MM.1S (cell line): ENCODE data around the gene PCGF3.

Experiments used
- DNase-seq: peaks from one replicate; pipeline ENCODE4 v3.0.0-alpha.2; 2015
- H2AFZ ChIP-seq: fragments of 300-600 bp; sonication (generic); 2 replicates; pipeline ENCODE4 v1.6.0; 2016; ENCODE audit warnings: antibody characterized with exemption, low read length
- H3F3A ChIP-seq: fragments of 300-600 bp; sonication (generic); 2 replicates; pipeline ENCODE4 v1.6.1; 2016; ENCODE audit warnings: mild to moderate bottlenecking, antibody characterized with exemption, low read length, moderate library complexity, mixed read lengths; ENCODE audit not compliant: insufficient read depth
- H3K27ac ChIP-seq: fragments of 300-600 bp; sonication (generic); 2 replicates; pipeline ENCODE4 v1.5.1; 2016; ENCODE audit warnings: mild to moderate bottlenecking, low read length
- H3K27me3 ChIP-seq: fragments of 300-600 bp; sonication (generic); replicated peaks from 2 replicates; pipeline ENCODE4 v1.6.0; 2016; ENCODE audit warnings: low read length; ENCODE audit not compliant: insufficient read depth
- H3K36me3 ChIP-seq: fragments of 300-600 bp; sonication (generic); replicated peaks from 2 replicates; pipeline ENCODE4 v1.6.1; 2016; ENCODE audit warnings: mild to moderate bottlenecking, low read length, mixed read lengths; ENCODE audit not compliant: insufficient read depth
- H3K4me1 ChIP-seq: fragments of 300-600 bp; sonication (generic); 2 replicates; pipeline ENCODE4 v1.6.1; 2016; ENCODE audit warnings: low read length, mixed read lengths
- H3K4me2 ChIP-seq: fragments of 300-600 bp; sonication (generic); 2 replicates; pipeline ENCODE4 v1.6.0; 2016; ENCODE audit warnings: low read depth, low read length
- H3K4me3 ChIP-seq: fragments of 300-600 bp; sonication (generic); 2 replicates; pipeline ENCODE4 v1.5.1; 2016; ENCODE audit warnings: low read length, mixed read lengths
- H3K79me2 ChIP-seq: fragments of 300-600 bp; sonication (generic); 2 replicates; pipeline ENCODE4 v1.6.1; 2016; ENCODE audit warnings: mixed run types, low read length, mixed read lengths
- H3K9ac ChIP-seq: fragments of 300-600 bp; sonication (generic); 2 replicates; pipeline ENCODE4 v1.6.1; 2016; ENCODE audit warnings: low read length, mixed read lengths
- H3K9me2 ChIP-seq: fragments of 300-600 bp; sonication (generic); replicated peaks from 2 replicates; pipeline ENCODE4 v1.6.1; 2016; ENCODE audit warnings: mild to moderate bottlenecking, low read length, mixed read lengths; ENCODE audit not compliant: insufficient read depth
- H3K9me3 ChIP-seq: fragments of 300-600 bp; sonication (generic); replicated peaks from 2 replicates; pipeline ENCODE4 v1.6.1; 2016; ENCODE audit warnings: mild to moderate bottlenecking, low read length, mixed read lengths; ENCODE audit not compliant: insufficient read depth
- H4K20me1 ChIP-seq: fragments of 300-600 bp; sonication (generic); 2 replicates; pipeline ENCODE4 v1.6.1; 2016; ENCODE audit warnings: mild to moderate bottlenecking, low read length, moderate library complexity, mixed read lengths; ENCODE audit not compliant: insufficient read depth
- EZH2 ChIP-seq: fragments of 300-600 bp; sonication (generic); optimal IDR thresholded peaks from 2 replicates; pipeline ENCODE3; 2017; ENCODE audit warnings: low read depth, mild to moderate bottlenecking, antibody characterized with exemption, low read length, mixed read lengths
- EZH2phosphoT487 ChIP-seq: fragments of 300-600 bp; sonication (generic); IDR thresholded peaks from 2 replicates; pipeline ENCODE4 v1.6.1; 2018; ENCODE audit warnings: antibody characterized with exemption, low read length
- TF ChIP-seq, protein P1 (sequence below): fragments of 300-600 bp; sonication (generic); IDR thresholded peaks from 2 replicates; pipeline ENCODE4 v1.5.1; 2016; ENCODE audit warnings: antibody characterized with exemption, low read length, mixed read lengths

Gene PCGF3

GRCh38 chr4:663046-663437, 42.6 kb upstream of the PCGF3 start:
- no peak overlapping the region for H3K4me3 ChIP-seq
- H3K79me2 ChIP-seq: no peaks in the 10 kb centered on the region
- H3K9me3 ChIP-seq: no peaks in the 10 kb centered on the region
- no peak overlapping the region for H3K27ac ChIP-seq
- no peaks in the 10 kb centered on the region for H4K20me1 ChIP-seq
- H3K4me1 ChIP-seq: no peaks in the 10 kb centered on the region
- no peak overlapping the region for H3K4me2 ChIP-seq
- no peak overlapping the region for H3K9ac ChIP-seq
- TF ChIP-seq EZH2 (no peak), EZH2phosphoT487 (no peak)
- TF ChIP-seq, protein P1, sequence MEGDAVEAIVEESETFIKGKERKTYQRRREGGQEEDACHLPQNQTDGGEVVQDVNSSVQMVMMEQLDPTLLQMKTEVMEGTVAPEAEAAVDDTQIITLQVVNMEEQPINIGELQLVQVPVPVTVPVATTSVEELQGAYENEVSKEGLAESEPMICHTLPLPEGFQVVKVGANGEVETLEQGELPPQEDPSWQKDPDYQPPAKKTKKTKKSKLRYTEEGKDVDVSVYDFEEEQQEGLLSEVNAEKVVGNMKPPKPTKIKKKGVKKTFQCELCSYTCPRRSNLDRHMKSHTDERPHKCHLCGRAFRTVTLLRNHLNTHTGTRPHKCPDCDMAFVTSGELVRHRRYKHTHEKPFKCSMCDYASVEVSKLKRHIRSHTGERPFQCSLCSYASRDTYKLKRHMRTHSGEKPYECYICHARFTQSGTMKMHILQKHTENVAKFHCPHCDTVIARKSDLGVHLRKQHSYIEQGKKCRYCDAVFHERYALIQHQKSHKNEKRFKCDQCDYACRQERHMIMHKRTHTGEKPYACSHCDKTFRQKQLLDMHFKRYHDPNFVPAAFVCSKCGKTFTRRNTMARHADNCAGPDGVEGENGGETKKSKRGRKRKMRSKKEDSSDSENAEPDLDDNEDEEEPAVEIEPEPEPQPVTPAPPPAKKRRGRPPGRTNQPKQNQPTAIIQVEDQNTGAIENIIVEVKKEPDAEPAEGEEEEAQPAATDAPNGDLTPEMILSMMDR: no peak
- no peak overlapping the region for H2AFZ ChIP-seq
- H3K9me2 ChIP-seq: no peaks in the 10 kb centered on the region
- H3K36me3 ChIP-seq: no peaks in the 10 kb centered on the region
- no peaks in the 10 kb centered on the region for H3F3A ChIP-seq
- no peaks in the 10 kb centered on the region for H3K27me3 ChIP-seq
- no peak for DNase-seq

GRCh38 chr4:663438-664428, 41.9 kb upstream of the PCGF3 start:
- no peaks in the 10 kb centered on the region for H3F3A ChIP-seq
- no peak overlapping the region for H3K4me2 ChIP-seq
- H4K20me1 ChIP-seq: no peaks in the 10 kb centered on the region
- no peak for TF ChIP-seq EZH2phosphoT487
- TF ChIP-seq, protein P1: no peak
- no peak for TF ChIP-seq EZH2
- H3K4me3 ChIP-seq: no peak overlapping the region
- H3K4me1 ChIP-seq: no peaks in the 10 kb centered on the region
- no peaks in the 10 kb centered on the region for H3K9me2 ChIP-seq
- no peaks in the 10 kb centered on the region for H3K9me3 ChIP-seq
- no peak overlapping the region for H2AFZ ChIP-seq
- H3K36me3 ChIP-seq: no peaks in the 10 kb centered on the region
- H3K9ac ChIP-seq: no peak overlapping the region
- no peak overlapping the region for H3K27ac ChIP-seq
- DNase-seq: no peak
- no peaks in the 10 kb centered on the region for H3K27me3 ChIP-seq
- no peaks in the 10 kb centered on the region for H3K79me2 ChIP-seq

DNA sequence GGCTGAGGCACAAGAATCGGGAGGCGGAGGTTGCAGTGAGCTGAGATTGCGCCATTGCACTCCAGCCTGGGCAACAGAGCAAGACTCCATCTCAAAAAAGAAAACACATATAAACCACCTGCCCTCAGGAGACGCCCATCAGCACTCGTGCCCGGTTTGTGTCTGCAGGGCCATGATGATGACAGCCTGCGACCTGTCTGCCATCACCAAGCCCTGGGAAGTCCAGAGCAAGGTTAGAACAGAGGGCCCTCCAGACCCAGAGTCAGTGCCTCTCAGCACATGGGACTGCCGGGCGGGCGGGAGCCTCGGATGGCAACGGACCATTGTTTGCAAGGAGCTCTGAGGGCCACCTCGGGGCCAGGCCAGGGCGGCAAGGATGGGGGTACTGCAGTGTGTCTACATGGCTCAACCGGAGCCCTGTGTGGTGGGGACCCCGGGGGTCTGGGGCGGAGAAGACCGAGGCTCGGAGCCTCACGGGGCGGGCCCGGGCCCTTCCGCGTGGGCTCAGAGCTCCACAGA, 40.9 kb upstream of the PCGF3 start:
- H3K36me3 ChIP-seq: no peaks in the 10 kb centered on the region
- H2AFZ ChIP-seq: no peak overlapping the region
- no peak for DNase-seq
- no peaks in the 10 kb centered on the region for H3F3A ChIP-seq
- H3K9me2 ChIP-seq: no peaks in the 10 kb centered on the region
- no peaks in the 10 kb centered on the region for H3K79me2 ChIP-seq
- H3K9me3 ChIP-seq: no peaks in the 10 kb centered on the region
- H3K4me1 ChIP-seq: no peaks in the 10 kb centered on the region
- no peaks in the 10 kb centered on the region for H4K20me1 ChIP-seq
- no peak overlapping the region for H3K27ac ChIP-seq
- no peaks in the 10 kb centered on the region for H3K27me3 ChIP-seq
- no peak overlapping the region for H3K4me3 ChIP-seq
- no peak overlapping the region for H3K9ac ChIP-seq
- TF ChIP-seq EZH2: no peak
- no peak for TF ChIP-seq EZH2phosphoT487
- TF ChIP-seq, protein P1: no peak
- no peak overlapping the region for H3K4me2 ChIP-seq
